Measurements from ENCODE around the gene C20orf204. TPM values are rescaled to one million over a fixed set of nuclear protein-coding genes. Genes with fewer than 3 reads are reported as not detected.
A peak's percentile ranks its signal among the peaks of the same experiment; 100 is the strongest.

Gene C20orf204
- total RNA-seq, 2 donors from 2014 or later = 0.52 to 3.0 TPM

- Histone ChIP-seq H3K36me3 (replicated peaks in 1 of 2; ENCODE audit: insufficient read depth in 1 of 2, low read depth in 2 of 2) (no peaks in the 10 kb centered on the region), H3K4me3 (no peak overlapping the region), H3K27ac (no peak overlapping the region), H3K27me3 (no peaks in the 10 kb centered on the region), H3K4me1 (peaks cover 16% of the 10 kb centered on the region), H3K9me3 (no peaks in the 10 kb centered on the region)
- no peak for TF ChIP-seq POLR2A (IDR thresholded peaks at IDR 0.05)
- TF ChIP-seq CTCF (IDR thresholded peaks at IDR 0.05) = no peak
- DNase-seq = no peak
- WGBS, 2 donors = 80 to 97% methylated on average over 7 to 8 of the region's 8 CpGs
- no peak for ATAC-seq
- intact Hi-C loops (cut with DNase I) = no loop called here
These were observed 41.1 kb downstream of the C20orf204 start for GRCh38 chr20:64077094-64077493.

- Histone ChIP-seq H3K4me3 (no peak overlapping the region), H3K4me1 (peaks cover 16% of the 10 kb centered on the region), H3K9me3 (no peaks in the 10 kb centered on the region), H3K27me3 (no peaks in the 10 kb centered on the region), H3K27ac (no peak overlapping the region), H3K36me3 (replicated peaks in 1 of 2; ENCODE audit: insufficient read depth in 1 of 2, low read depth in 2 of 2) (no peaks in the 10 kb centered on the region)
- ATAC-seq (no peak), DNase-seq (no peak)
- 77 to 85% methylated on average over 4 to 6 of the region's 7 CpGs for WGBS, 2 donors
- TF ChIP-seq CTCF (IDR thresholded peaks at IDR 0.05) = no peak
- no peak for TF ChIP-seq POLR2A (IDR thresholded peaks at IDR 0.05)
- intact Hi-C loops (cut with DNase I) = no loop called here
These were observed 41.5 kb downstream of the C20orf204 start for GRCh38 chr20:64077541-64077875.

- intact Hi-C loops (cut with DNase I) = no loop called here
- Histone ChIP-seq H3K4me1 (peaks cover 17% of the 10 kb centered on the region), H3K9me3 (no peaks in the 10 kb centered on the region), H3K4me3 (no peak overlapping the region), H3K27me3 (no peaks in the 10 kb centered on the region), H3K27ac (peak overlapping the region in 1 of 4 donors; percentile 77), H3K36me3 (replicated peaks in 1 of 2; ENCODE audit: insufficient read depth in 1 of 2, low read depth in 2 of 2) (no peaks in the 10 kb centered on the region)
- TF ChIP-seq CTCF (IDR thresholded peaks at IDR 0.05) (no peak), POLR2A (IDR thresholded peaks at IDR 0.05) (no peak)
- 61 to 80% methylated on average over 9 to 15 of the region's 15 CpGs for WGBS, 2 donors
- ATAC-seq (no peak), DNase-seq (peak in 1 of 4 donors; percentile 39)
These were observed 42.0 kb downstream of the C20orf204 start for GRCh38 chr20:64077876-64078551.

GRCh38 chr20:64078934-64079272 is 42.9 kb downstream of the C20orf204 start:
- Histone ChIP-seq H3K9me3 (no peaks in the 10 kb centered on the region), H3K27ac (peak overlapping the region in 3 of 4 donors; percentile 59 to 77 (median 69)), H3K4me1 (peaks cover 26% of the 10 kb centered on the region), H3K36me3 (replicated peaks in 1 of 2; ENCODE audit: insufficient read depth in 1 of 2, low read depth in 2 of 2) (no peaks in the 10 kb centered on the region), H3K27me3 (no peaks in the 10 kb centered on the region), H3K4me3 (peak overlapping the region; percentile 27 to 47)
- intact Hi-C loops (cut with DNase I) = no loop called here
- no peak for TF ChIP-seq POLR2A (IDR thresholded peaks at IDR 0.05)
- no peak for TF ChIP-seq CTCF (IDR thresholded peaks at IDR 0.05)
- 29 to 30% methylated on average over 2 to 4 of the region's 4 CpGs for WGBS, 2 donors
- ATAC-seq = no peak
- DNase-seq = no peak
